Measurements from ENCODE around the gene CAMTA1. TPM values are rescaled to one million over a fixed set of nuclear protein-coding genes. Genes with fewer than 3 reads are reported as not detected.

The CAMTA1 gene
- total and polyA plus RNA-seq, 4 donors = 48.1 to 140 (median 52.3) TPM

GRCh38 chr1:7373876-7374562 is 588.8 kb downstream of the CAMTA1 start:
- Histone ChIP-seq H3K36me3 (ENCODE audit: control insufficient read depth in 4 of 4, insufficient read depth in 4 of 4, low read length in 4 of 4) (no peaks in the 10 kb centered on the region), H3K4me3 (no peak overlapping the region), H3K9ac (ENCODE audit: insufficient read depth in 1 of 2, low read length in 2 of 2) (no peak overlapping the region), H3K27ac (ENCODE audit: low read depth in 1 of 2, low read length in 1 of 2) (no peak overlapping the region), H3K9me3 (ENCODE audit: control insufficient read depth in 4 of 4, insufficient read depth in 3 of 4, low read length in 3 of 4) (no peaks in the 10 kb centered on the region), H3K27me3 (ENCODE audit: control insufficient read depth in 3 of 3, insufficient read depth in 3 of 3, low read length in 2 of 3) (no peaks in the 10 kb centered on the region), H3K4me1 (ENCODE audit: control insufficient read depth in 5 of 5, insufficient read depth in 5 of 5, low read length in 5 of 5) (peaks cover 0 to 11% (median 0%) of the 10 kb centered on the region in 5 donors)
- DNase-seq (peak in 1 of 3 donors; percentile 28), ATAC-seq (ENCODE audit: insufficient read depth, low FRiP score) (no peak)
- WGBS, 2 donors = 24 to 27% methylated on average over 14 of the region's 14 CpGs
- no peak for TF ChIP-seq CTCF (IDR thresholded peaks at IDR 0.05; ENCODE audit: control extremely low read depth, extremely low read depth)

DNA sequence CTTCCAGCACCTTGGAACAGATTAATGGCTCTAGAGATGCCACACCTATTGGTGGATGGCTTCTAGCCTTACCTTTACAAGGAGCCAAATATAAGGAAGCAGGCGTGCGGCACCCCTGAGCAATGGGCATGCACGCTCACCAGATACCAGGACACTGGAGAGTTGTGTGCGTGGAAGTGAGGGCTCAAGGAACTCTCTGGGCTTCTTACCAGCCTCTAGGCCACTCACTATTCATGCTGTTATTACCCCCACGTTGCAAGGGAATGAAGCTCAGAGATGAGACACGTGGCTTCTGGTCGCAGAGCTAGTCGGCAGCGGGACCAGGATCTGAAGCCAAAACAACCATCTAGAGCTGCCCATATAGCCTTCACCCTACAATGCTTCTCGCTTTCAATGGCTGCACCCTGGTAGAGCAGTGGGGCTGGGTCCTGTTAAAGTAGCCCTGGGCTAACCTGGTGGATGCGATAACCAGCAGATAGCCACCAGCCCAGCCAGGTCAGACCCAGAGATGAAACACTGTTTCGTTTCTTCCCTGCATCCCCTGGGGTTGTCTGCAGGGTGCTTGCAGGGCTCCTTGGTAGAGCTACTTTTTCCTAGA is 589.4 kb downstream of the CAMTA1 start:
- WGBS, 2 donors = 94 to 95% methylated on average over 12 of the region's 12 CpGs
- TF ChIP-seq CTCF (IDR thresholded peaks at IDR 0.05; ENCODE audit: control extremely low read depth, extremely low read depth) = no peak
- no peak overlapping the region for H3K9ac ChIP-seq (ENCODE audit: insufficient read depth in 1 of 2, low read length in 2 of 2)
- no peaks in the 10 kb centered on the region for H3K36me3 ChIP-seq (ENCODE audit: control insufficient read depth in 4 of 4, insufficient read depth in 4 of 4, low read length in 4 of 4)
- H3K9me3 ChIP-seq (ENCODE audit: control insufficient read depth in 4 of 4, insufficient read depth in 3 of 4, low read length in 3 of 4) = peaks cover 0 to 2% (median 0%) of the 10 kb centered on the region in 4 donors
- H3K4me1 ChIP-seq (ENCODE audit: control insufficient read depth in 5 of 5, insufficient read depth in 5 of 5, low read length in 5 of 5) = peaks cover 0 to 16% (median 2%) of the 10 kb centered on the region in 5 donors
- no peaks in the 10 kb centered on the region for H3K27me3 ChIP-seq (ENCODE audit: control insufficient read depth in 3 of 3, insufficient read depth in 3 of 3, low read length in 2 of 3)
- no peak overlapping the region for H3K4me3 ChIP-seq
- H3K27ac ChIP-seq (ENCODE audit: low read depth in 1 of 2, low read length in 1 of 2) = no peak overlapping the region
- ATAC-seq (ENCODE audit: insufficient read depth, low FRiP score) (no peak), DNase-seq (no peak)

DNA sequence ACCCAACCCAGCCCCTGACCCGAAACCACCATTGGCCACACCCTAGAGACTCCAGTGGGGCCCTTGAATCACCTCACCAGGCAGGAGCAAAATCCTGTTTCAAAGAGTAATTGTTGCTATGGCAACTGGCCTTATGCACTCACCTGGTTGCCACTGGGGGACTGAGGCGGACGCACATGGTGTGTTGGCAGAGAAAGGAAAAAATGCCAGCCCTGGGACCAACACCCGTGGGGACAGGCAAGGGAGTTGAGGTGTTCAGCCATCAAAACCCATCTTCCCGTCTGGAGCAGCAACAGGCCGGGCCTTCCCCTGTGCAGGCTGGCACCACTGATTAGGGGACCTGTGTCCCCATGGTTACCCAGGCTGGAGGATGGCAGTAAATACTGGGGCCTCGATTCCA is 590.1 kb downstream of the CAMTA1 start:
- DNase-seq (no peak), ATAC-seq (ENCODE audit: insufficient read depth, low FRiP score) (no peak)
- Histone ChIP-seq H3K4me1 (ENCODE audit: control insufficient read depth in 5 of 5, insufficient read depth in 5 of 5, low read length in 5 of 5) (peaks cover 0 to 19% (median 0%) of the 10 kb centered on the region in 5 donors), H3K36me3 (ENCODE audit: control insufficient read depth in 4 of 4, insufficient read depth in 4 of 4, low read length in 4 of 4) (no peaks in the 10 kb centered on the region), H3K9me3 (ENCODE audit: control insufficient read depth in 4 of 4, insufficient read depth in 3 of 4, low read length in 3 of 4) (peaks cover 0 to 2% (median 0%) of the 10 kb centered on the region in 4 donors), H3K27me3 (ENCODE audit: control insufficient read depth in 3 of 3, insufficient read depth in 3 of 3, low read length in 2 of 3) (no peaks in the 10 kb centered on the region), H3K9ac (ENCODE audit: insufficient read depth in 1 of 2, low read length in 2 of 2) (no peak overlapping the region), H3K4me3 (no peak overlapping the region), H3K27ac (ENCODE audit: low read depth in 1 of 2, low read length in 1 of 2) (no peak overlapping the region)
- TF ChIP-seq CTCF (IDR thresholded peaks at IDR 0.05; ENCODE audit: control extremely low read depth, extremely low read depth) = no peak
- WGBS, 2 donors = 93 to 96% methylated on average over 7 of the region's 7 CpGs

Measured in lung (tissue), 12 donors.